Dermis blood vessel endothelial cell (primary cell): ENCODE results near the gene FLT1. TPM values are rescaled to one million over a fixed set of nuclear protein-coding genes. Genes with fewer than 3 reads are reported as not detected.

Experiments used
- DNase-seq: peaks from one replicate; pipeline ENCODE4 v3.0.0; 2010
- total RNA-seq: library from RNA; depleted of rRNA; stranded (reverse); fragments of >200 nt; gene quantifications from 2 replicates; pipeline ENCODE4 v1.2.3, GENCODE V29; 2014

Gene FLT1
- total RNA-seq, 1 donor from 2014 or later = 82.9 TPM

DNA sequence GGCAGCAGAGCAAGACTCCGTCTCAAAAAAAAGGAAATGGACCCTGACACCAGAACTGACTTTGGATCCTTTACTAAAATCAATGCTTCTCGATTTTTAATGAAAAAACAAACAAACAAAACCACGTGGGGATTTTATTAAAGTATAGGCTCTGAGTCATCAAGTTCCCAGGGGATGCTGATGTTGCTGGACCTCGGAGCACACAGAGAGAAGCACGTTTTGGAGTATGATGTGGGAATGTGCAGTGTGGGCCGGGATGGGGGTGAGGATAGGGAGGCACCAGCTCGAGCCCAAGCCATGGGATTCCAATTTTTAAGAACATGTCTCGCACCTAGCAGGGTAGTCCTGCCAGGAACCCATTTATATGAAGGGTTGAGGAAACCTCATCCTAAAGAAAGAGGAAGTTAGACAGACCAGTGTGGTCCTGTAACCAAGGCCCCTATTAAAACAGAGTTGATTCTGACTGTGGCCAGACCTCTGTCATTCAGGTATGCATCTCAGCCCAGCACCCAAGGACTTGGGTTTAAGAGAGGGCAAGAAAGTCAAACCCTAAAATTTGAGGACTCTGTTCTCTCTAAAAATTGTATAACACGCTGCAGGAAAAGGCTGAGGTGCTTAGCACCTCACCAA is 6.4 kb downstream of the FLT1 start:
- DNase-seq = no peak

DNA sequence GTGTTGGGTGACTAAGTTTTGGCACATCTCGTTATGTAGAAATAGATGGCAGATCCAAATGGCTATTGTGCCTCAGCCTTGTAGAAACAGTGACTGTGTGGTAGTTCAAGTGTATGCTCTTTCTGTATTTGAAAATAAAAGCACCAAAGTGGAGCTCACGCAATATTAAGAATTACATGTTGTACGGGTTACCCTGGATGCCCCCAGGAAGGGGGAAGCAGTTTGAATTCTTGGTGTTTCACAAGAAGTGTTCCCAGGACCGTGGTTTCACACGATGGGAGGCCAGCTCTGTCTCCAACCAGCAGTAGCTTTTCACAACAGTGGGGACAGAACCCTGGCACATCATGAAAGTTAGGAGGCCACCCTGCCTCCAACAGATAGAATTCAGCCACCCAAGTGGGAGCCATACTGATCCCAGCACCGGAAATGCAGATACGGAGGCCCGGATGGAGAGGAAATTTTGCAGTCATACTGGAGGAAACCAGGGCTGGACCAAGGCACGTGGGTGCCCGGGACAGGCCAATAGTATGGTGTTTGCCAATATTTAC is 8.9 kb downstream of the FLT1 start:
- DNase-seq = no peak

DNA sequence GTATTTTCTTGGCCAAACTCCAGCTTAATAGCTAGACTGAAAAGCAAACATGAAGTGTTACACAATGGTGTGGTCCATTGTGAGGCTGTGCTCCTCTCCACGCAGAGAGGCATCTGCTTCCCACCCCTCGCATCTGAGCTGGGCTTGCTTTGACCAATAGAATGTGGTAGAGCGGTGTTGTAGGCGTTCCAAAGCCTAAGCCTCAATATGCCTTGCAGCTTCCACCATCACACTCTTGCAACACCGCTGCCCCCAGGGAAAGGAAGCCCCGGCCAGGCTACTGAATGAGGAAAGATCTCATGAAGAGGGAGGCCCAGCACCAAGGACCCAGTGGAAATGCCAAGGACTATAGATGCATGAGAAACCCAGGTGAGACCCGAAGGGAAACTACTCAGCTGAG is 9.4 kb downstream of the FLT1 start:
- DNase-seq = no peak

DNA sequence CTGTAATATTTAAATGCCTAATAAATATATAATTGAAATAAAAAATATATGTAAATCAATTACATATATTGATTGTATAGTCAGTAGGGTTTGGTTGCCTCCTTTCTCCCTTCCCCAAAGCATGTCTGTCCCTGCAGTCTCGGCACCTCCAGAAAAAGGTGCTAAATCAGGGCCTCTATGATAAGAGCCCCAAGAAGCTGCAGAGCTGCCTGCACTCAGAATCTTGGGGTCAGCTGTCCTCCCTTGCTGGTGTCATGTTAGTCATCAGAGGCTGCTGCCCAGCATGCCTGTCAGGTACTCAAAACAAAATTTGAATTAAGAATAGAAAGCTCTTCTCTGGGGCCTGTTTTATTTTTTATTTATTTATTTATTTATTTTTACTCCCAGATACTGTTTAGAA is 9.8 kb downstream of the FLT1 start:
- no peak for DNase-seq

DNA sequence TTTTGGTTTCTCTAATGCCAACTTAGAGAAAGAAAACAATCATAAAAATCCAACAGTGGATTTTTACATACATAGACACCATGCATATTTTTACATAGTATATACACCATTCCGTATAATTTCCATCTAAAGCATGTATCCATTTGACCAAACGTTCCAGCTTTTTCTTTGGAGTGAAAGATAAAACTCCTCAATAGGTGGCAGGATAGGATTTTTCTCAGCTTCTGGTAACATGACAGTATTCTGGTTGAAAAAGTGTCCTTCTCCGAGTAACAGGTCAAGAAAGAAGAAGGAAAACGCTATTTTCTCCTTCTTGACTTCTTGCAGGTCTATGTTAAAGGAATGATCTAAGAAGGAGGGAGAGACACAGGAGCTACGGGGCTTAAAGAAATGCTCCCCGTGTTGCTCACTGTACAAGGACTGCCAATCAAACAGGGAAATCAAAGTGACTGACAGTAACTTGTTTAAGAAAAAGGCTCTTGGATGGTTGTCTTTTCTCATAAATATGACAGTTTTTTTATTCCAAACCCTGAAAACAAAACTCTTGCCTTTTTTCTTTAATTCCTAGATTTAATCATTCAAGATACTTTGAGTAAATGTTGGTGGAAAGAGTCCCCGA is 11.5 kb downstream of the FLT1 start:
- DNase-seq = no peak

DNA sequence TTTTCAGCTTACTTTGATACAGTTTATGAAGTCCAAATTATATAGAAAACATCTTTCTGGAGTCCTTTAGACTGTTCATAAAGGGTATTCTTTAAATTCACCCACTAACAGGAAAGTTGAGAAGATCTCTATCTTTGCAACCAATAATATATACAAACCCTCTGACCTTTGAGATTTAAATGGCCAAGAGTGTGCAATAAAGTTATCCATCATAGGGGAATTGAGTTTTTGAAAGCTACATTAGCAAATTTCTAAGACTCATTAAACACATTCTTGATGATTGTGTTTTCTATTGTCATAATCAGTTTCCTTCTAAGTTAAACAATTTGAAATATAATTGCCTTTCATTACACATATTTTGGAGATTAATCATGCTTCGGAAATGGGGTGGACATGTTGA is 15.9 kb downstream of the FLT1 start:
- peak; percentile 36 for DNase-seq

DNA sequence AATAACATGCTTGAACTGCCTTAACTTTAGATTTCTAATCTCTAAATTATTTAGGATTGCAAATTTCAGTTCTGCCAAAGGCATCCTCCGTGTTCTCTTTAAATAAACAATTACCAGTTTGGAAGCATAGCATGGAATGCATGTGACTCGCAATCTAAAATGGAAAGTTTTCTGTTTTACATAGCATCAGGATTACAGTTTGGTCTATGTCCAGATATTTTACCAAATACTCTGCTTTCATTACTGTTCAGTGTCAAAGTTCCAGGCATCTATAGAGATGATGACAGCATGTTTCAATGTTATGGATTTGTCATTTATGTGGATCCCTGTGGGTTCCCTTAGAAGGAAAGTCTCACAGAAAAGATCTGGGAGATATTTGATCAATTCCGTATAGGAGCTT is 16.8 kb downstream of the FLT1 start:
- DNase-seq = no peak

DNA sequence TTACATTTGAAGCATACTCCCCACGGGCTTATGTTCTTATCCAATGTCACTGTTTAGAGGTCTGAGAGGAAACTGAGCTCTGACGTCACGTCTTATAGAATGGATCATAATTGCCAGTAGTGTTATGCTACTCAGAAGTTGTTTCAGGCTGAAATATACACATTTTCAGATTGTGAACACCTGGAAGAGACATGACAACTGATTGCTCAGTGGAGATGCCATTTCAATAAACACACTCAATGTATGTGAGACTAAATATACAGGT is 17.3 kb downstream of the FLT1 start:
- DNase-seq = no peak

DNA sequence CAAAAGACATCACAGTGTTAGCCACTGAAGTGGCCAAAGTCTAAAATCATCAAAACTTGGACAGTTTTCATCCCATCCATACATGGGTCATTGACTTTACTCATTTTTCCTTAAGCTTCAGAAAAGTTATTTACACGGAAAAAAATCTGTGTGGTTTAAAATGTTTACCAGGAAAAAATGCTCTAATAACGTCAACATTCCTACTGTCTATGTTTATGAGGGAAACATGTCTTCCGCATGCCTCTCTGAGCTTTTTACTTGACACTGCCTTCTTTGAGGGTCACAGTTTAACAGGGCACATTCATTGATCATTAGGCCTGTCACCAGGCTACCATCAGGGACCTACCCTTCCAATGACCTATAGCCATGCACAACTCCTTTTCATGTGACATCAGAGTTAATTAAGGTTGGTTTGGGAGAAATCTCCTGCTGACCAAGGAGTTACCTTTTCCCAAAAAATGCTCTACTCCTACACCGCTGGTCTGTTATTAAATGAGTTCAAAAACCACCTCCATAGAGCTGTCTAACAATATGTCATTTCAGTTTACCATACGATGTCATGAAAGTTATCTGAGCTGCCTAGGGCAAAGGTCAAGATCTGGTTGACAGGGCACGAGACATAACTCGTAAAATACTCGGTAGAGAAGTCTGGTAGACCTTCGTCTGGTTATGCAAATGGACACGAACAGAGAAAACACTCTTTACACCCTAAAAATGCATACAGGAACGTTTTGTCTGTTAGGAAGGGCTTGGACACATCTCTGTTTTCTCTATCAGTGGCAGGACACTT is 17.8 kb downstream of the FLT1 start:
- DNase-seq = no peak

DNA sequence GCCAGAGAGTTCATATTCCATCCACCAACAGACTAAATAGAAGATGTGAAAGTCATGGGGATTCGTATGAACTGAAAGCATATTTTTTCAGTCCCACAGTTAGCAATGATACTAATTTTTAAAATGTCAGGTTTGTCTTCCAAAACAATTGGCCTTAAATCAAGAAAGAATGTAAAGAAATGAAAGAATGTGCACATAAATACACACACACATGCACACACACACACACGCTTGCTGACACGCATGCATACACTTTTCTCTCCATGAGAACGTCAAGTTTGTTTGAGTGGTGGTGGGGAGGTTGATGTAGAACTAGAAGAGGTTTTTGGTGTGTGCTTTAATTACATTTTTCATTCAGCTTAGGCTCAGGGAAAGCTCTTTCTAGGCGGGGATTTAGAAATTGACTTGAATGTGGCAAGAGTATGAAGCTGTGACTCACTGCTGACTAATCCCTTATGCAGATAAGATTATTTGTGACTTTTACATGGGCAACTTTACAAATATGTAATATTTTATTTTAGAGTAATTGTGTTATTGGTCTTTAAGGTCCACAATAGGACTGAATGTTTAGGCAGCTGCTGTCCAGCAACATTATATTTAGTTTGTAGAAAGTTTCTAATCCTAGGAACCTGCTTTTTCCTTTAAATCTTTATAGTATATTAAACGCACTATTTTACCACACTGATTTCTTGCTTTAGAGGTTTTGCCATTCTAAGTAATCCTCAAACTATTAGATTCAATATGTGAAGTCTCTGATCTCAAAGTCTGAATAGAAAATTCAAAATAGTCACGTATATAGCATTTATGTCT is 18.8 kb downstream of the FLT1 start:
- DNase-seq = peak; percentile 81

DNA sequence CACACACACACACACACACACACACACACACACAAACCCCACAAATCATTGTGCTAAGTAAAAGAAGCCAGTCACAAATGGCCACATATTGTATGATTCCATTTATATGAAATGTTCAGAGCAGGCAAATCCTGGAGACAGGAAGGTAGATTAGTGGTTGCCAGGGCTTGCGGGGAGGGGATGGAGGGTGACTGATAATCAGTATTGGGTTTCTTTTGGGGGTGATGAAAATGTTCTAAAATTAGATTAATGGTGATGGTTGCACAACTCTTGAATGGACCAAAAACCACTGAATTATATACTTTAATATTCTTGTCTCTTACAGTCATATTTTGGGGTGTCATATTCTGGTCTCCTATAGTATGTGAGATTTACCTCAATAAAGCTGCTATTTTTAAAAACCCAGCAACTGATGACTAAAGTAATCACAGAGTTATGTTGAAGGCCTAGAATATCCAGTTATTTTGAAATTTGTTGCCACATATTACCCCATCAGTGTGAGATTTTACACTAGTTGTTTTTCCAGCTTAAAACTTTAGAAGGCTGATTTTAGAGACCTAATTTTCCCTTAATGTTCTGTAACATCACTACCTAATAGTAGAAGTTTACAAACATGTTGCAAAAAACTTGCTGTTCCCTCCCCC is 20.3 kb downstream of the FLT1 start:
- no peak for DNase-seq

DNA sequence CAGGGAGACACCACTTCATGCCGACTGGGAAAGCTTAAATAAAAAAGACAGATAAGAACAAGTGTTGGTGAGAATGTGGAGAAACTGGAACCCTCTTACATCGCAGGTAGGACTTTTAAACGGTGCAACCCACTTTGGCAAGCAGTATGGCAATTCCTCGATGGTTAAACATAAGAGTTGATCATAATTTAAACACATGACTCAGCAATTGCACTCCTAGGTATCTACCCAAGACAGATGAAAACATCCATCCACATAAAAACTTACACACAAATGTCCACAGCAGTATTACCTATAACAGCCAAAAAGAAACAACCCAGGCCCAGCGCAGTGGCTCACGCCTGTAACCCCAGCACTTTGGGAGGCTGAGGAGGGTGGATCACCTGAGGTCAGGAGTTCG is 21.9 kb downstream of the FLT1 start:
- DNase-seq = no peak

DNA sequence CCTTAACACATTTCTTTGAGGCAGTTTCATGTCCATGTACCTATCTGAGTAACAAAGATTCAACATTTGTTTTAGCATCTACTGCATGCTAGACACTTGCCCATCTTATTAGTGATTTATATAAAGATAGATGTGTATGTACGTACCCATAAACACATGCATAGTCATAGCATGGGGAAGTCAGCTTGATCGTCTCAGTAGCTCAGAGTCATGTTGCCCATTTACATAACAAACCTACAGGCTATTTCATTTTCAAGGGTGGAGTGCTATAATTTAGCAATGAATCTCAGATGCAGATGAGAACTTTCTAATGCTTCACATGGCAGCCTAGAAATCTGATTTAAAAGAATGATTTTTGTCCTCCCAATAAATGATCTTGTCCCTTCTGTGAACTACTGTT is 23.5 kb downstream of the FLT1 start:
- DNase-seq = no peak

DNA sequence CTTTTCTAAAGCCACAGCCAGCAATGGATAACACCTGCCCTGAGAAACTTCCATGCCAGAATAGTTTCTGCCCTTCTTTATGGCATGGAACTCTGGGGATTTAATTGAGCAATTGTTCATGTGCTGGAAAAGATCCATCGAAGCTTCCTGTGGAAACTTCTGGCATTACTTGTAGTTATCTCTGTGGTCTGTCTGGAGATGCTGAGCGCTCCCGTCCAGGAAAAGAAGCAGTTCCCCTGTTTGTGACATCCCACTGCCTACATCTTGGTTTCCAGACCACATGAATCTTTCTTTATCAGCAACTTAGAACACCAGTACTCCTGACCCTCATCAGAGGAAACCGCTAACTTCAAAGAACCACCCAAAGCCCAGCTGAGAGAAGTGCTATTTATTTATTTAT is 24.6 kb downstream of the FLT1 start:
- DNase-seq = peak; percentile 42

DNA sequence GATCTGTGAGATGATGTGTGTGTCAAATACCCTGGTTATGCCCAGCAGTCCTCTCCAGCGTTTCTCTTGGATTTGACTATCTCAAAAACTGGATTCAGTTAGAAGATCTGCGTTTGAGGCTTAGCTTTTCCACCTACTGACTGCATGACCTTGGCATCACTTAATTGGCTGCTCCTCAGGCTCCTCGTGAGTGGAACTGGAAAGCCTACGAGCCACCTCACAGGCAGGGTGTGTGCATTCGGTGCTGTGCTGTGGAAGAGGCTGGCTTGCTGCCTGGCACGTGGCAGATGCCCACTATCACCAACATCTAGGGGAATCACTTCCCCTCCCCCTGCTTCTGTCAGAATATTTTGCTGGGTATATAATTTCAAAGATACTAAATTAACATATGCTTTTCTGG is 25.6 kb downstream of the FLT1 start:
- no peak for DNase-seq

DNA sequence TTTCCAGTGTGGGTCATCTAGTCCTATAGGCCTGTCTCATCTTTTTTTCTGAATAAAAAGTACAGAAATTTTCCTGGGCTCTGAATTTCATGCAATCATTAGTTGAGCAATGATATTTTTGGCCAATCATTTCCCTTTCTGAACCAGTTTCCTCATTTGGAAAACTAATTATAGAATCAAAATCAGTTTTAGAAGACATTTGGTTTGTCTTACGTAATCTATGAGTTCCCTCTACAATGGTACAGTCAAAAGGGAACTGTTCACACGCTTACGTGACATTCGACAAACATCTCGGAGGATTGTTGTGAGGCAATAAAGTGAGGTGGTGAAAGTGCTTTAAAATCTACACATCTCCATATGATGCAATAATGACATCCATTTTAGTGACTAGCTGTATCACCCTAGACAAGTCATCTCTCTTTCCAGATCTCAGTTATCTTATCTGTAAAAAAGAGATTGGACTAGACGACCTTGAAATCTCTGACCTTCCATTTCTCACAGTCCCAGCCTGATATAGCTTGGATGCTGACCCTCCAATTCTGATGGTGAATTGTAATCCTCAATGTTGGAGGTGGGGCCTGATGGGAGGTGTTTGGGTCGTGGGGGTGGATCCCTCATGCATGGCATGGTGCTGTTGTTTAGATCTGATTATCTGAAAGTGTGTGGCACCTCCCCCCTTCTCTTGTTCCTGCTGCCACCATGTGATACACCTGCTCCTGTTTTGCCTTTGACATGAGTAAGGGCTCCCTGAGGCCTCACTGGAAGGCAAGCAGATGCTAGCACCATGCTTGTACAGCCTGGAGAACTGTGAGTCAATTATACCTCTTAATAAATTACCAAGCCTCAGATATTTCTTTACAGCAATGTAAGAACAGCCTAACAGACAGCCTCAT is 26.7 kb downstream of the FLT1 start:
- no peak for DNase-seq

DNA sequence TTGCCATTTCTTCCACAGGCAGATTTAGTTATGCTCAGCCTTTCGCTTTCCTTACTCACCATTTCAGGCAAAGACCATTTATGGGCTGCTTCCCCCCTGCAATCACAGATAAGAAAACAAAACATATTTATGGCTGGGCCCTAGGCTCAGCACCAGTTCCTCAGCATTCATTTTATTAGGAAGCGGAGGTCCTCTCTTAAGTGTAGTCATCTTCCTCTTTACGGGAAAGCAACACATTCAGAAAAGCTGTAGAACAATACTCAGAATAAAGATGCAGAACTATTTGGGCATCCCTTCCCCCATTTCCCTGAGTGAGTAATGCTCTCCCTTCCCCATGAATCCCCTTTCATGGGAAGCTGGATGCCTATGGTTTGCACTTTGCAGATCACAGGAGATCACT is 27.9 kb downstream of the FLT1 start:
- peak; percentile 87 for DNase-seq

DNA sequence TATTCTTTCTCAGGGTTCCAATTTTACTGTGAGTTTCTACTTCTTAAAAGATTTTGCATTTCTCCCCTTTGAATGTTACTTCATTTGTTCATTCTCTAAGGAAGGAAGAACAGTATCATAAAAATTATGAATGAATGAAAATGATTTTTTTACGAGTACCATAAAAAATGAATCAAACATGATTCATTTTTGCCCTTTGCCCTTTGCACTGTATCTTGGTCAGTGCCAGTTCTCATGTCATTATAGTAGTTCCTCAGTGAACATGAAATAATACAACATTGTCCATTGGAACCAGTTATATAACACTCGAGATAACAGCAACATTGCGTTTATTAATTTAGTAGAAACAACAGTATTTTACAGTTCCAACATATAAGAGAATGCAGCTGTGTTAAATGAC is 28.8 kb downstream of the FLT1 start:
- peak; percentile 38 for DNase-seq

DNA sequence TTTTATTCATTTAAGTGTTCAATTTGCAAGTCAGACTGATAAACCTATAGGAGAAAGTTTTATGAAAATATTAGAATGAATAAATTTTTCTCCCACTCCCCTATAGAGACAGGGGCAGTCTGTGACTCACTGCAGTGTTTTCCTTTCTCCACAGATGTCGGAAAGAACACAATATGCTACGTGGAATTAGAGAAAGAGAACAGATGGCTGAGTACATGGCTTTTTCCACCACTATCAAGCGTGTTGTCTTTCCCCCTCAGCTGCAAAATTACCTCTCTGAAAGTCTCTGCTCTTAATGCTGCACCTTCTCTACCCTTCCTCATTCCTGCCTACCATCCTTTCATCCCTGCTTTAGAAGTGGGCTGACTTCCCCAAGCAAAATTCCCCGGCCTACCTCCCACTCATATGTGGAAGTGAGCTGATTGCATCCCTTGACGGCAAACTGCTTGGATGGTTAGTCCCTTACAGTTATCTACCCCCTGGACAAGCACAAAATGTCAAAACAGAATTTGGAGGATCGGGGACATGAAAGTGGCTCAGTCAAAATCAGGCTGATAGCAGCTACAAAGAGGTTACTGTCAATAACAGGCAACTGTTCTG is 30.0 kb downstream of the FLT1 start:
- DNase-seq = peak; percentile 76

DNA sequence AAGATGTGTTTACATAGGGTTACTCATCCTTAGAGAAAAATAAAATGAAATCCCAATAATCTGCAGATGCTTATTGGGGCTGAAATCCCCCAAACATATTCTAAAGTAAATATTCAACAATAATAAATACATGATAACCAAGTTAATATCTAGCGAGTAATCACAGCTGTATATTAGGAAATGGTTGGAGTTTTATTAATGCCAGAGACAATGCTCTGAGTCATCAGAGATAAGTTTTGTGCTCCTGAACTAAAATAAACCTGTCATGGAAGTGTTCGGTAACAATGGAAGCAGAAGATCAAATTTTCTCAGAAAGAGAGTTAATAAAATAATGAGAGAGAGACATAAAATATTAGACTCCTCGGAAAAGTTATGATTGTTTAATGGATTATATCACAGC is 31.4 kb downstream of the FLT1 start:
- peak; percentile 74 for DNase-seq

DNA sequence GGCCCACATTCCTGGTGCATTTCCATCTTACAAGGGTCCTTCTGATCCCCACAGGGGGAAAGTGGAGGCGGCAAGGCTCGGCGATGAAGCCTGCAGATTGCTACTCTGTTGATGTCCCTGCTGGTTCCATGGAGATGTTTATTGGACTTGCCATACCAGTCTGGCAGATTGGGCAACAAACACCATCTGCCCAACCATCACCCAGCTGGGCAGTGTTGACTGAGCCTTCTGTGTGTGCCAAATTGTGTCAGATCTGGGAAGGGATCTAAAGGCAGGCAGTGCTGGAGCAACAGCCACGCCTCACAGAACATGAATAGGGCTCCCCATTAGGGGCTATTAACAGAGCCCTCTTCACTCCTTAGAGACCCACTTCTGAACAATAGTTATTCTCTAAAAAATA is 35.0 kb downstream of the FLT1 start:
- no peak for DNase-seq
